Immature natural killer cell (primary cell): Measurements from ENCODE around the gene ZDHHC24. TPM values are rescaled to one million over a fixed set of nuclear protein-coding genes. Genes with fewer than 3 reads are reported as not detected.

Experiments
- DNase-seq, 3 donors: peaks; one replicate each; pipeline ENCODE4 v3.0.0; 2022; ENCODE audit warnings: mixed read lengths in 1 of 3
- H3K27ac Mint-ChIP-seq, 6 donors: one replicate each; pipeline ENCODE4 v1.8.0; 2020; ENCODE audit warnings: mixed read lengths in 6 of 6, mild to moderate bottlenecking in 5 of 6, inconsistent platforms in 4 of 6, moderate library complexity in 3 of 6
- H3K27me3 Mint-ChIP-seq, 3 donors: one replicate each; pipeline ENCODE4 v1.8.0; 2020 to 2021; ENCODE audit warnings: low read depth in 3 of 3, mild to moderate bottlenecking in 3 of 3, mixed read lengths in 3 of 3, moderate library complexity in 3 of 3, inconsistent platforms in 1 of 3
- H3K36me3 Mint-ChIP-seq, 3 donors: one replicate each; pipeline ENCODE4 v1.8.0; 2020; ENCODE audit warnings: mixed read lengths in 3 of 3, inconsistent platforms in 2 of 3, mild to moderate bottlenecking in 2 of 3
- H3K4me1 Mint-ChIP-seq, 2 donors: one replicate each; pipeline ENCODE4 v1.8.0; 2020; ENCODE audit warnings: inconsistent platforms in 2 of 2, mild to moderate bottlenecking in 2 of 2, mixed read lengths in 2 of 2, moderate library complexity in 1 of 2
- H3K4me3 Mint-ChIP-seq, 5 donors: one replicate each; pipeline ENCODE4 v1.8.0; 2020; ENCODE audit warnings: mild to moderate bottlenecking in 5 of 5, mixed read lengths in 5 of 5, inconsistent platforms in 3 of 5, moderate library complexity in 3 of 5
- H3K9me3 Mint-ChIP-seq, 6 donors: one replicate each; pipeline ENCODE4 v1.8.0; 2020; ENCODE audit warnings: mild to moderate bottlenecking in 6 of 6, mixed read lengths in 6 of 6, inconsistent platforms in 4 of 6, moderate library complexity in 3 of 6
- polyA plus RNA-seq, 3 donors: library from polyadenylated mRNA; unstranded; fragments of 300-500 nt; fragmentation: Illumina TruSeq; gene quantifications; one replicate each; pipeline ENCODE4 v1.2.3, GENCODE V29; 2021

The ZDHHC24 gene
- polyA plus RNA-seq, 3 donors from 2014 or later, result 19.8 to 28.0 (median 24.7) TPM

GRCh38 chr11:66494458-66494857 lies 51.4 kb downstream of the ZDHHC24 start:
- H3K9me3 Mint-ChIP-seq, result no peaks in the 10 kb centered on the region
- H3K4me3 Mint-ChIP-seq, result no peak overlapping the region
- H3K27me3 Mint-ChIP-seq, result no peaks in the 10 kb centered on the region
- no peak overlapping the region for H3K27ac Mint-ChIP-seq
- DNase-seq, result no peak
- H3K36me3 Mint-ChIP-seq, result peaks cover 5 to 27% (median 9%) of the 10 kb centered on the region in 3 donors
- no peaks in the 10 kb centered on the region for H3K4me1 Mint-ChIP-seq

GRCh38 chr11:66493130-66493529 lies 52.7 kb downstream of the ZDHHC24 start:
- no peaks in the 10 kb centered on the region for H3K9me3 Mint-ChIP-seq
- no peak overlapping the region for H3K4me3 Mint-ChIP-seq
- no peak for DNase-seq
- H3K4me1 Mint-ChIP-seq, result no peaks in the 10 kb centered on the region
- H3K27me3 Mint-ChIP-seq, result peaks cover 0 to 5% (median 0%) of the 10 kb centered on the region in 3 donors
- H3K36me3 Mint-ChIP-seq, result peaks cover 5 to 26% (median 9%) of the 10 kb centered on the region in 3 donors
- H3K27ac Mint-ChIP-seq, result no peak overlapping the region

- Mint-ChIP-seq H3K4me1 (no peaks in the 10 kb centered on the region), H3K27ac (no peak overlapping the region), H3K9me3 (no peaks in the 10 kb centered on the region), H3K4me3 (no peak overlapping the region), H3K36me3 (peaks cover 5 to 26% (median 9%) of the 10 kb centered on the region in 3 donors), H3K27me3 (peaks cover 0 to 5% (median 0%) of the 10 kb centered on the region in 3 donors)
- no peak for DNase-seq
Measured at GRCh38 chr11:66492161-66492865, 53.5 kb downstream of the ZDHHC24 start.

DNA sequence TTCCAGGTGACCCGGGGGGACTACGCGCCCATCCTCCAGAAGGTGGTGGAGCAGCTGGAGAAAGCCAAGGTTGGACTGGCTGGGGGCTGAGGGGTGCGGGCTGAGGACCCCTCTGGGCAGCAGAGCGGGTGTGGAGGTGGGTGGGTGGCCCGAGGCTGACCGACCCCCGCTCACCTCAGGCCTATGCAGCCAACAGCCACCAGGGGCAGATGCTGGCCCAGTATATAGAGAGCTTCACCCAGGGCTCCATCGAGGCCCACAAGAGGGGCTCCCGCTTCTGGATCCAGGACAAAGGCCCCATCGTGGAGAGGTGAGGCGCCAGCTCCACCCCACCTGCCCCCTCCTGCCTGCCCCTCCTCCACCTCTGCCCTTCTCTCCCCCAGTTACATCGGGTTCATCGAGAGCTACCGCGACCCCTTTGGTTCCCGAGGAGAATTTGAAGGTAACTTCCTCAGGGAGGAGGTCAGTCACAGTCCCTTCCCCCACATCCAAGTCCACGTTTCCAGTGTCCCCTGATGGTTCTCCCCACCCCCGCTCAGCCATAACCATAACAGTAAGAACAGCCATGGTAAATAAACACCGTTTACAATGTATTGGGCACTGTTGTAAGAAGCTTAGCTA lies 54.4 kb downstream of the ZDHHC24 start:
- H3K27me3 Mint-ChIP-seq, result peaks cover 0 to 5% (median 0%) of the 10 kb centered on the region in 3 donors
- no peaks in the 10 kb centered on the region for H3K4me1 Mint-ChIP-seq
- DNase-seq, result no peak
- H3K27ac Mint-ChIP-seq, result no peak overlapping the region
- peaks cover 4 to 22% (median 5%) of the 10 kb centered on the region in 3 donors for H3K36me3 Mint-ChIP-seq
- H3K4me3 Mint-ChIP-seq, result no peak overlapping the region
- H3K9me3 Mint-ChIP-seq, result no peaks in the 10 kb centered on the region

DNA sequence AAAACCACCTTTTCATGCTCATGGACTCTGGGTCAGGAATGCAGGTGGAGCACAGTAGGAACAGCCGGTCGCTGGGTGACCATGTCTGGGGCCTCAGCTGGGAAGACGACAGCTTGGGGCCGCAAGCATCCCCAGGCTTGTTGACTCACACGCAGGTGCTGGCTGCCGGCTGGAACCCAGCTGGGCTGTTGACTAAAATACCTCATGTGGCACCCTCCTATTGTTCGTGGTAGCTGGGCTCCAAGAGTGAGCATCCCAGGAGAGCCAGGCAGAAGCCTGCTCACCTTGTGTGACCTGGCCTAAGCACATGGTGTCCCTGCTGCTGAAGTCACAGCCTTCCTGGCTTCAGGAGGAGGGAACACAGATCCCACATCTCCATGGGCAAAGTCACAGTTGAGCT lies 56.2 kb downstream of the ZDHHC24 start:
- Mint-ChIP-seq H3K9me3 (no peaks in the 10 kb centered on the region), H3K4me1 (no peaks in the 10 kb centered on the region), H3K27ac (no peak overlapping the region), H3K36me3 (peaks cover 4 to 22% (median 5%) of the 10 kb centered on the region in 3 donors), H3K27me3 (peaks cover 0 to 5% (median 0%) of the 10 kb centered on the region in 3 donors), H3K4me3 (no peak overlapping the region)
- DNase-seq, result no peak

- no peak overlapping the region for H3K27ac Mint-ChIP-seq
- H3K4me1 Mint-ChIP-seq, result no peaks in the 10 kb centered on the region
- no peak for DNase-seq
- no peaks in the 10 kb centered on the region for H3K9me3 Mint-ChIP-seq
- H3K36me3 Mint-ChIP-seq, result peaks cover 4 to 22% (median 5%) of the 10 kb centered on the region in 3 donors
- peaks cover 0 to 5% (median 0%) of the 10 kb centered on the region in 3 donors for H3K27me3 Mint-ChIP-seq
- no peak overlapping the region for H3K4me3 Mint-ChIP-seq
Measured at GRCh38 chr11:66488957-66489356, 56.9 kb downstream of the ZDHHC24 start.

DNA sequence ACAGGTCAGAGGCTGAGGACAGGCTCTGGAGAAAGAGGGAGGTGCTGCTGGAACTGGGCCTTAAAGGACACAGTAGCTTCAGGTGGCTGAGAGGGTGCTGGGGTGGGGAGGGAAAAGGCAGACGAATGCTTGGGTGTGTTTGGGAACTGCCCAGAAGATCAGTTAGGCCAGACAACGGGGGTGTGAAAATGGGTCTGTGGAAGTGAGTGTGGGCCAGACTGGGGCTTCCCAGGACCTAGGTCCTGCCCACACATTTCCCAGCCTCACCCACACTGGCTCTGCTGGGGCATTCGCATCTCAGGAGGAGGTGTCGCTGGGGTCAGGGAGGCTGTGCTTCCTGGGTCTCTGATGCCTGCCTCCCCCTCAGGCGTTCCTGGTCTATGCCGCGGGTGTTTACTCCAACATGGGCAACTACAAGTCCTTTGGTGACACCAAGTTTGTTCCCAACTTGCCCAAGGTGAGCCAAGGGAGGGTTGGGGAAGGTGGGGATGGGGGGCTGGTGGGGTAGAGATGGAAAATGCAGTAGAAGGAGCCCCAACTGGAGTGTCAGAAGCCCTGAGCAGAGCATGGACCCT lies 61.0 kb downstream of the ZDHHC24 start:
- Mint-ChIP-seq H3K9me3 (no peaks in the 10 kb centered on the region), H3K27me3 (peaks cover 0 to 6% (median 4%) of the 10 kb centered on the region in 3 donors), H3K36me3 (peaks cover 0 to 13% (median 0%) of the 10 kb centered on the region in 3 donors), H3K27ac (no peak overlapping the region), H3K4me3 (no peak overlapping the region), H3K4me1 (peaks cover 13 to 19% of the 10 kb centered on the region in 2 donors)
- no peak for DNase-seq

GRCh38 chr11:66480117-66480938 lies 65.5 kb downstream of the ZDHHC24 start, which contains the start of gene DPP3:
Gene DPP3, plus strand, starts transcription at chr11:66480434. Its CDS starts 1,767 bp downstream, at chr11:66482201.
- DNase-seq, result peak; percentile 95 to 96 (median 96)
- Mint-ChIP-seq H3K27me3 (peaks cover 0 to 7% (median 2%) of the 10 kb centered on the region in 3 donors), H3K4me1 (peaks cover 26 to 33% of the 10 kb centered on the region in 2 donors), H3K4me3 (peak within 1 kb of the TSS; percentile 88 to 94 (median 91)), H3K36me3 (peaks cover 0 to 1% (median 0%) of the 10 kb centered on the region in 3 donors), H3K9me3 (no peaks in the 10 kb centered on the region), H3K27ac (peak within 1 kb of the TSS; percentile 88 to 92 (median 89))

DNA sequence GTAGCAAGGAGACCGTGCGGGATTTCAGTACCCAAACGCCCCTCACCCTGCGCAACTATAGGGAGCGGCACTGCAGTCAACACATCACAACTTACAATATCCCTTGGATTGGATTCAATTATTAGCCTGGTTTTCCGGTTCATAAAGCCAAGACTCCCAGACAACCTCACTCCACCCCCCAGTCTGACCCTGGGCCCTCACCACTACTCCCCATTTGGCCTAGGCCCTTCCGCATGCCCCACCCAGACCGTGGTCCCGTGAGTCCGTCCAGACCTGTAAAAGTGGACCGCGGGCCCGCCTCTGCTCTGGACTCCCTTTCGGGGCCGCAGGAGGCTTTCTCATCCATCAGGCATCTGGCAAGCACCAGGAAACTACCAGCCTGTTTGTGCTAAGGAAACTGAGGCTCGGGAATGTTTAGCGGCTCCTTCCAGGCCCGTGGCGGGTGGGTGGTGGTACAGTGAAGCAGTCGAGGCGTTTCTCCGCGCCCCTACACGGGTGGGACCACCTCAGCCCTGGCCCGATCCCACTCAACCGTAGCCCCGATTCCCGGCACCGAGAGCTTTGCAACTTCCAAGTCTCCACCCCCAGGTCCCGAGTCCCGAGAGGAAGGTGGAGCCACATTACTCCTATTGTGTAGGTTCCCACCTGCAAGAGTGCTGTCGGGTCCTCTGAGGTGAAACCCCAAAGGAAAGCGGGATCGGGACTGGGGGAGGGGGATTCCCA lies 66.3 kb downstream of the ZDHHC24 start:
- Mint-ChIP-seq H3K27me3 (peaks cover 0 to 7% (median 2%) of the 10 kb centered on the region in 3 donors), H3K9me3 (no peaks in the 10 kb centered on the region), H3K36me3 (no peaks in the 10 kb centered on the region), H3K4me1 (peaks cover 26 to 33% of the 10 kb centered on the region in 2 donors), H3K27ac (peak overlapping the region; percentile 88 to 92 (median 89)), H3K4me3 (peak overlapping the region; percentile 88 to 94 (median 91))
- peak in 1 of 3 donors; percentile 14 for DNase-seq

DNA sequence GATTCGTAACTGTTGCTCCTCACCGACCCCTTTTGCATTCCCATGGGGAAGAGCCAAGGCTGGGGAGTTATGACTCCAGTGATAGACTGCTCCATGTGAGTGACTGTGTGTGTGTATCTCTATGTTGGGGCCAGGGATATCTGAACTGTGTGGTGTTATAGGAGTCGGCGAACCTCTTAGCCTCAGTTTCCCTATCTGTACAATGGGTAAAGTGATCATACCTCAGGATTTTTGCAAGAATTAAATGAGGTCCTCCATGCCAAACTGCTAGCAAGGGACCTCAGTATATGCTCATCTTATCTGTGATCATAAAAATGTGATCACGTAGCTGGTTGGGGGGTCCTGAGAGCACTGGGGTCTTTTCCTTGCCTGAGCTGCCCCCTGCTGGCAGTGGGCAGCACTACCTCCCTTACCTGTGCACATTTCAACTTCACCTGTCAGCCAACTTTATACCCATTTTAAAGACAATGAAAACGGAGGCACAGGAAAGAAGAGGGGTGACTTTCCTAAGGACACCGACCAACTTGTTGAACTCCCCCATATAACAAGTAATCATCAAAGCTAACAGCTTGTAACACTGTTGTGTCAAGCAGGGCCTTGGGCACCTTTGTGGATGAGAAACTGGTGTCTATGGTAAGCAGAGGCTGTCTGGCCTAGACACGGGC lies 67.0 kb downstream of the ZDHHC24 start:
- H3K36me3 Mint-ChIP-seq, result no peaks in the 10 kb centered on the region
- peak in 1 of 3 donors; percentile 15 for DNase-seq
- H3K27me3 Mint-ChIP-seq, result peaks cover 0 to 7% (median 2%) of the 10 kb centered on the region in 3 donors
- H3K4me3 Mint-ChIP-seq, result peak overlapping the region; percentile 88 to 94 (median 91)
- H3K9me3 Mint-ChIP-seq, result no peaks in the 10 kb centered on the region
- peak overlapping the region; percentile 88 to 92 (median 89) for H3K27ac Mint-ChIP-seq
- H3K4me1 Mint-ChIP-seq, result peaks cover 26 to 33% of the 10 kb centered on the region in 2 donors

DNA sequence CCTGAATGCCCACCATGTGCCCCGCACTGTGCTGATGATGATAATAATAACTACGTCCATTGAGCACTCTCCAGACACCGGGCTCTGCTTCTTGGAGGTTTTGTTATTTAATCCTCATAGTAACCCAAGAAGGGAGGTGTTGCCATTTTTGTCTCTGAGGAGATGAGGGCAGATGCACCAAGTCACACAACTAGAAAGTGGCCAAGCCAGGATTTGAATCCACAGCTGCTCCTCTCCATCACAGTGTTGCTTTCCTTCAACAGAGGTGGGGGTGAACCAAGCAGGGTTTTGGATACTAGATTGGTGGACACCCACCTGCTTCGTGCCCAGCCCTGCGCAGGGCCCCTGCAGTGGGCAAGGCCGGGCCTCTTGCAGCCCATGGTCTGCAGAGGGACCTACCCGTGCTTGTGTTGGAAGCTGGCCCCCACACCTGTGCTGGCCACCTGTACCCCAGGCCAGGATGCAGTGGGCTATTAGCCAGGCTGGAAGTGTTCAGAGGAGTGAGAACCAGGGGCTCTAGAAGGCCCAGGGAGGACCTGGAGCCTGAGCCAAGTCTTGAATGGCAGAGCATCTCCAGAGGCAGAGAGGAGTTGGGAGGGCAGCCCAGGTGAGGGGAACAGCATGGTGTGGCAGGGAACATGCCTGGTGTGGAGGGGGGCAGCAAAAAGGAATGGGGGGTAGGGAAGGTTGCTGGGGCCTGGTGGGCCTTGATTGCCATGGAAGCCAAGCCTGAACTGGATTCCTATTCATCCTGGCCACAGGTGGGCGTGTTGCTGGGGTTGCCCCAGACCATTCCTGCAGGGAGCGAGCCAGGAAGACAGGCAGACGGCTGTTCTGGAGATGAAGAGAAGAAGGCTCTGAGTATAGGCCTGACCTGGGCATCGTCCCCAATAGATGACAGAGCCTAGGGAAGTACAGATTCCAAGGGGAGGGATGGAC lies 68.3 kb downstream of the ZDHHC24 start:
- no peaks in the 10 kb centered on the region for H3K36me3 Mint-ChIP-seq
- peak overlapping the region in 4 of 5 donors; percentile 5 to 64 (median 60) for H3K4me3 Mint-ChIP-seq
- no peaks in the 10 kb centered on the region for H3K9me3 Mint-ChIP-seq
- H3K4me1 Mint-ChIP-seq, result peaks cover 24 to 30% of the 10 kb centered on the region in 2 donors
- H3K27ac Mint-ChIP-seq, result no peak overlapping the region
- DNase-seq, result no peak
- peaks cover 0 to 7% (median 2%) of the 10 kb centered on the region in 3 donors for H3K27me3 Mint-ChIP-seq
